ENCODE data around the gene SIAH2. TPM values are rescaled to one million over a fixed set of nuclear protein-coding genes. Genes with fewer than 3 reads are reported as not detected.

Gene SIAH2
- total and polyA plus RNA-seq, 2 of the 8 experiments (the other 6 are each of a cell fraction or from before 2014, with no cell fraction given), result 23.9 to 34.2 TPM

DNA sequence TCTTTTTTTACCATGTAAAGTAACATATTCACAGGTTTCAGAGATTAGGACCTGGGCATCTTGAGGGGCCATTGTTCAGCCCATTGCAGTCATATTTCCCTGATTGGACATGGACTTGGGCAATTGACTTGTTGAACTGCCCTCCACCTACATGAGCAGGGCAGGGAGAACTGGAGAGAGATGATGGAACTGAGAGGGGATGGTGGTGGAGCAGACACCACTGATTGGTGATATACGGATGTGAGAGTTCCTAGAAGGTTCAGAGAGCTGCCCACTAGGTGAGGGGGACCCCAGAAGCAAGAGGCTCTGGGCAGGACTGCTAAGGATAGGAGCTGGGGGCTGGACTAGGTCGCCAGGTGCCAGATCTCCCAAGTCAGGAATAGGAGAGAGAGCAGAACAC is 37.8 kb upstream of the SIAH2 start:
- ChIA-PET POLR2A (ENCODE audit: partially characterized antibody) (no interaction called here), CTCF (ENCODE audit: partially characterized antibody) (interaction anchor here (0.8 to 4.2 kb wide), 2 partner anchors 10 to 13 kb away, joined by 3 to 25 read pairs; no protein-coding TSS in a partner anchor)
- H4K20me1 ChIP-seq (replicated peaks in 1 of 2; ENCODE audit: control insufficient read depth in 1 of 2, insufficient read depth in 2 of 2, low read length in 2 of 2), result no peaks in the 10 kb centered on the region
- no peak overlapping the region for H2BK12ac ChIP-seq (ENCODE audit: low read depth, low read length)
- no peak overlapping the region for H3K56ac ChIP-seq (replicated peaks; ENCODE audit: insufficient read length, low read depth, low read length)
- no peak overlapping the region for H2BK5ac ChIP-seq (ENCODE audit: low read depth, low read length)
- H3K18ac ChIP-seq (ENCODE audit: extremely low read depth, low read length), result no peak overlapping the region
- no peak overlapping the region for H3K27ac ChIP-seq (ENCODE audit: low read depth, low read length)
- no peak overlapping the region for H3K4me3 ChIP-seq (ENCODE audit: extremely low read depth in 1 of 4, insufficient read depth in 2 of 4, low read depth in 3 of 4, low read length in 4 of 4)
- H4K5ac ChIP-seq (ENCODE audit: insufficient read length, low read depth, low read length), result no peak overlapping the region
- no peak overlapping the region for H2BK15ac ChIP-seq (ENCODE audit: low read length)
- no peak for FAIRE-seq
- no peak overlapping the region for H3K9ac ChIP-seq (replicated peaks in 1 of 4; ENCODE audit: extremely low read depth in 1 of 4, low read depth in 3 of 4, low read length in 3 of 4)
- H3K23me2 ChIP-seq (ENCODE audit: low read depth, low read length), result no peaks in the 10 kb centered on the region; the same call in 1 of the 2 replicates
- no peak overlapping the region for H3K23ac ChIP-seq (ENCODE audit: insufficient read length)
- peaks cover 0 to 14% (median 6%) of the 10 kb centered on the region in 4 experiments; a peak in 4 of 7 replicates for H3K4me1 ChIP-seq (replicated peaks in 1 of 4; ENCODE audit: control insufficient read depth in 3 of 4, insufficient read depth in 4 of 4, low read length in 3 of 4)
- H3K4ac ChIP-seq (replicated peaks; ENCODE audit: insufficient read length, low read depth, low read length), result no peak overlapping the region
- no peak overlapping the region for H2AK5ac ChIP-seq (ENCODE audit: low read depth, low read length)
- no peak overlapping the region for H3K14ac ChIP-seq (ENCODE audit: insufficient read length)
- H4K91ac ChIP-seq (replicated peaks; ENCODE audit: insufficient read length, low read length), result no peak overlapping the region
- H3K9me3 ChIP-seq (ENCODE audit: insufficient read depth in 2 of 2, low read depth in 1 of 2, low read length in 1 of 2), result no peaks in the 10 kb centered on the region
- no peaks in the 10 kb centered on the region; a peak in 1 of 7 replicates for H3K27me3 ChIP-seq (replicated peaks in 1 of 4; ENCODE audit: control insufficient read depth in 3 of 4, extremely low read depth in 1 of 4, insufficient read depth in 3 of 4, low read length in 3 of 4)
- H2AFZ ChIP-seq (ENCODE audit: low read length), result no peak overlapping the region
- WGBS, 2 experiments (ENCODE audit: extremely low coverage in 1 of 2, insufficient coverage in 1 of 2, insufficient read length in 1 of 2, insufficient replicate concordance in 2 of 2, low coverage in 1 of 2, low lambda C conversion rate in 2 of 2, missing lambda C conversion rate in 1 of 2), result 93% methylated on average over 2 of the region's 2 CpGs; no CpG with 5 or more reads in 1 of the 2 experiments
- H4K8ac ChIP-seq (ENCODE audit: extremely low read depth, insufficient read depth, low read length), result no peak overlapping the region; the same call in 1 of the 2 replicates
- no peaks in the 10 kb centered on the region for H3K79me1 ChIP-seq (ENCODE audit: low read depth, low read length)
- no peaks in the 10 kb centered on the region for H3K36me3 ChIP-seq (ENCODE audit: control insufficient read depth in 2 of 4, insufficient read depth in 4 of 4, low read length in 3 of 4)
- H3K79me2 ChIP-seq (ENCODE audit: control insufficient read depth in 1 of 2, insufficient read depth in 2 of 2, low read length in 2 of 2), result no peaks in the 10 kb centered on the region
- no peak overlapping the region for H2BK20ac ChIP-seq (ENCODE audit: low read length)
- no peak for DNase-seq (ENCODE audit: low read depth in 1 of 2, low spot score in 2 of 2)
- H3K4me2 ChIP-seq (ENCODE audit: insufficient read depth in 1 of 2, low read depth in 2 of 2, low read length in 2 of 2), result no peak overlapping the region
- no peak overlapping the region for H2BK120ac ChIP-seq (replicated peaks; ENCODE audit: low read depth, low read length)
- TF ChIP-seq FOSL1 (IDR thresholded peaks at IDR 0.05; ENCODE audit: insufficient read depth, low read depth, low read length) (no peak), SUZ12 (IDR thresholded peaks at IDR 0.05; ENCODE audit: low read length) (no peak), JUND (IDR thresholded peaks at IDR 0.05; ENCODE audit: low read length) (no peak), CHD1 (IDR thresholded peaks at IDR 0.05; ENCODE audit: low read depth, low read length) (no peak), HDAC6 (IDR thresholded peaks at IDR 0.05; ENCODE audit: low read depth, low read length) (no peak), POLR2AphosphoS5 (IDR thresholded peaks at IDR 0.05; ENCODE audit: low read depth, low read length) (no peak), EP300 (IDR thresholded peaks at IDR 0.05; ENCODE audit: borderline replicate concordance in 1 of 2, low read depth in 2 of 2, low read length in 2 of 2) (no peak), TEAD4 (IDR thresholded peaks at IDR 0.05; ENCODE audit: low read depth, low read length) (no peak), GABPA (IDR thresholded peaks at IDR 0.05; ENCODE audit: borderline replicate concordance, insufficient read depth, low read length) (no peak), CBX8 (IDR thresholded peaks at IDR 0.05; ENCODE audit: borderline replicate concordance, low read depth, low read length) (no peak), RAD21 (IDR thresholded peaks at IDR 0.05 in 1 of 2, conservative IDR thresholded peaks at IDR 0.05 in 1 of 2; ENCODE audit: low read depth in 2 of 2, low read length in 2 of 2) (no peak)
- TF ChIP-seq, protein P1, sequence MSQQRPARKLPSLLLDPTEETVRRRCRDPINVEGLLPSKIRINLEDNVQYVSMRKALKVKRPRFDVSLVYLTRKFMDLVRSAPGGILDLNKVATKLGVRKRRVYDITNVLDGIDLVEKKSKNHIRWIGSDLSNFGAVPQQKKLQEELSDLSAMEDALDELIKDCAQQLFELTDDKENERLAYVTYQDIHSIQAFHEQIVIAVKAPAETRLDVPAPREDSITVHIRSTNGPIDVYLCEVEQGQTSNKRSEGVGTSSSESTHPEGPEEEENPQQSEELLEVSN (IDR thresholded peaks at IDR 0.05), result no peak
